ENCODE measurements around the gene BRINP3. TPM values are rescaled to one million over a fixed set of nuclear protein-coding genes. Genes with fewer than 3 reads are reported as not detected.

The BRINP3 gene
- total and polyA plus RNA-seq, 3 experiments from 2014 or later: not detected

DNA sequence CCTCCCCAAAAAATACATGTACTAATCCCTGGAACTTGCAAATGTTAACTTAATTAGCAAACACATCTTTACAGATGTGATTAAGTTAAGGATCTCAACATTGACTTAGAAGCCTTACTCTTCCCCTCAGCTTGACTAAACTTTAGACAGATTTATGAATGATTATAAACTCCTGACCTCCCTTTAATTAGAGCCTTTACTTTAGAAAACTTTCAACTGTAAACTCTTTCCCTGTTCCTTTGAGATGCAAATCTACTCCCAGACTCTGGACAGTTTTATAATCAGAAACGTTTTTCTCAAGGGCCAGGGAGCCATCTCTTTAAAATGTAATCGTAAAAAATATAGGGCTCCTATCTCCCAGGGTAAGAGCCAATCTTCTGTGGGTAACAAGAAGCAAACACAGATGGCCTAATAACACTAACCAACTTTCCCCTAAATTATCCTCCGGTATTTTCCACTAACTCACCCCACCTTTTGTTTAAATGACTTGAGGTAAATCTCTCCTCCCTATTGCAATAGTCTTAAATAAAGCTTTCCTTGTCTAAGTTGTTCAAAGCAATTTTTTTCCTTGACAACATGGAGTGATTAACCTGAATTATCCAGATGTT lies 284.1 kb downstream of the BRINP3 start:
- H3K9me3 Mint-ChIP-seq: peaks cover 6 to 40% (median 10%) of the 10 kb centered on the region in 5 donors
- Histone ChIP-seq H3K9me3 (ENCODE audit: low read length) (no peaks in the 10 kb centered on the region), H3K27ac (ENCODE audit: low read depth, low read length) (no peak overlapping the region), H3K27me3 (ENCODE audit: insufficient read depth, low read length, poor library complexity, severe bottlenecking) (no peaks in the 10 kb centered on the region), H3K4me3 (ENCODE audit: low read length) (no peak overlapping the region), H3K36me3 (ENCODE audit: insufficient read depth, low read length) (no peaks in the 10 kb centered on the region), H3K4me1 (ENCODE audit: insufficient read depth, low read length) (no peaks in the 10 kb centered on the region)
- POLR2A ChIA-PET: no interaction called here
- no peaks in the 10 kb centered on the region for H3K4me1 Mint-ChIP-seq
- H3K27ac Mint-ChIP-seq: no peak overlapping the region
- no peak overlapping the region for H3K4me3 Mint-ChIP-seq
- no peak for DNase-seq
- peaks cover 0 to 2% (median 0%) of the 10 kb centered on the region in 3 donors for H3K36me3 Mint-ChIP-seq
- CTCF ChIA-PET: no interaction called here
- H3K27me3 Mint-ChIP-seq: peaks cover 0 to 2% of the 10 kb centered on the region in 2 donors

DNA sequence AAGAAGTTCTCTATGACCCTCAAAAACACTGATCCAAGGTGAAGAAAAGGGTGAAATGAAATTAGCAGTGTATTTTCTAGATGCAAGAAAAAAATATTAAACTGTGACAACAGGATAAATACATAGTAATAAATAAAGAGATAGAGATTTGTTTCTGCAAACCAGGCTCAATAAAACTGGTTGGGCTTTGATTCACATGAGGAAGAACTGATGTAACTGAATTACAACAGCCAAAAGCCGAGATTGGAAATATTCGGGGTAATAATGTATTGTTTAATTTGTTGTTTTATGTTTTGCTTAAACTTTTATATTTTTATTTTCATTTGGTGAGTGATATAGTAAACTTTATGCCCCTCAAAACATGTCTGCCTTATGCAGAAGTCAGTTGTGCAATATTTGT lies 285.0 kb downstream of the BRINP3 start:
- Mint-ChIP-seq H3K27ac (no peak overlapping the region), H3K4me3 (no peak overlapping the region), H3K36me3 (peaks cover 0 to 2% (median 0%) of the 10 kb centered on the region in 3 donors), H3K27me3 (no peaks in the 10 kb centered on the region), H3K4me1 (no peaks in the 10 kb centered on the region), H3K9me3 (peaks cover 8 to 36% (median 8%) of the 10 kb centered on the region in 5 donors)
- Histone ChIP-seq H3K9me3 (ENCODE audit: low read length) (no peaks in the 10 kb centered on the region), H3K27ac (ENCODE audit: low read depth, low read length) (no peak overlapping the region), H3K36me3 (ENCODE audit: insufficient read depth, low read length) (no peaks in the 10 kb centered on the region), H3K4me1 (ENCODE audit: insufficient read depth, low read length) (no peaks in the 10 kb centered on the region), H3K4me3 (ENCODE audit: low read length) (no peak overlapping the region), H3K27me3 (ENCODE audit: insufficient read depth, low read length, poor library complexity, severe bottlenecking) (no peaks in the 10 kb centered on the region)
- POLR2A ChIA-PET: no interaction called here
- no peak for DNase-seq
- CTCF ChIA-PET: no interaction called here

DNA sequence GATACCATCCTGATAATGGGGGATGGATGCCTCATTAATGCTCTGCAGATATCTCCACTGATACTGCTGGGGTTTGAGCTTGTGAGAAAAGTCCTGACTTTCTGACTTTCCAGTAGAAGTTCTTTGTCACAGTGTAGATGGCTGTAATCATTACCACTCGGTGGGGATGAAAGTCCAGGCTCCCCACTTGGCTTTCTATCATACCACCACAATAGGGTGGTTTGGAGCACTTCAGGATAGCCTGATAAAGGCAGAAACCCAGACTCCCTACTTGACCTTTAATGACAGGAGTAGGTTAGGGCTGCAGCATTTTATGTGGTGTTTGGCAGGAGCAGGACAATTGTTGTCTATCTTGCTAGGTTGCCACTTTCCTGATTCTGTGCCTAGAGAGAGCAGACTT lies 294.1 kb downstream of the BRINP3 start:
- no peaks in the 10 kb centered on the region for H3K27me3 Mint-ChIP-seq
- H3K36me3 Mint-ChIP-seq: no peaks in the 10 kb centered on the region
- ChIA-PET CTCF (no interaction called here), POLR2A (no interaction called here)
- no peak overlapping the region for H3K4me3 Mint-ChIP-seq
- no peaks in the 10 kb centered on the region for H3K36me3 ChIP-seq (ENCODE audit: insufficient read depth, low read length)
- H3K4me1 Mint-ChIP-seq: no peaks in the 10 kb centered on the region
- H3K4me3 ChIP-seq (ENCODE audit: low read length): no peak overlapping the region
- H3K4me1 ChIP-seq (ENCODE audit: insufficient read depth, low read length): no peaks in the 10 kb centered on the region
- H3K9me3 ChIP-seq (ENCODE audit: low read length): no peaks in the 10 kb centered on the region
- H3K27ac Mint-ChIP-seq: no peak overlapping the region
- no peaks in the 10 kb centered on the region for H3K27me3 ChIP-seq (ENCODE audit: insufficient read depth, low read length, poor library complexity, severe bottlenecking)
- H3K9me3 Mint-ChIP-seq: peaks cover 4 to 36% (median 10%) of the 10 kb centered on the region in 5 donors
- DNase-seq: no peak
- no peak overlapping the region for H3K27ac ChIP-seq (ENCODE audit: low read depth, low read length)

DNA sequence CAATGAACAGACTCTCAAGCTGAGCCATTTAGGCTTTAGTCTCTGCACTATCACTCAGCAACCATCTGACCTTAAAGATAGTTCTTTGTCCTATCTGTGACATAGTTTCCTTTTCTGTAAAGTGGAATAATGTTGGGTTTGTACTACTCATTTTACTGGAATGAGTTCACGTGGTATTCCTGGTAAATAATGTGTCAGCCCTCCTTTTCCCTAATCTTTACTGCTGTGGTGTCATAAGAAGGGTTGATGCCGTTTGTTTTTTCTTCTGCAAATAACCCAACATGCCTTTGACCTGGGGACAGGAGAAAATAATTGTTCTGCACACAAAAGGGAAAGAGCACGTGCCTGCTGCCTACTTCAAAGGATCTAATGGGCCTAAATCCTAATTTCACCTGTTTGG lies 297.8 kb downstream of the BRINP3 start:
- no peaks in the 10 kb centered on the region for H3K4me1 Mint-ChIP-seq

DNA sequence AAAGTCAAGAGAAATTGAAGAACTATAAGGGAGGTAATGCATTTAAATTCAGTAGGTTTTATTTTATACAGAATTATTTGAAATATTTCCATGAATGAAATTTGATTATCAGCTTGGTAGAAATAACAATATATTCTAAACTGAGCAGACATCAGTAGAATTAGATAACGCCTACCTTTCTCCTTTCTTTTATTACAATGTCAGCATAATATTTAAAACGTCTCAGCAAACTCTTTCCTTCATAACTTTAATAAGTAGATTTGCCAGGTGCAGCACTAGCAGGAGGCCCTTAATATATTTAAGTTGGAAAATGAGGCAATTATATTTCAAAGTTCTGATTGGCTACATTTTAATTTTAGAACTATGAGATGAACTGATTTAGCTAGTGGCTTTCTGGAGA lies 298.8 kb downstream of the BRINP3 start:
- Mint-ChIP-seq H3K9me3 (peaks cover 2 to 45% (median 15%) of the 10 kb centered on the region in 5 donors), H3K27ac (no peak overlapping the region), H3K4me1 (no peaks in the 10 kb centered on the region), H3K4me3 (no peak overlapping the region), H3K36me3 (no peaks in the 10 kb centered on the region), H3K27me3 (no peaks in the 10 kb centered on the region)
- no peak overlapping the region for H3K4me3 ChIP-seq (ENCODE audit: low read length)
- no peaks in the 10 kb centered on the region for H3K36me3 ChIP-seq (ENCODE audit: insufficient read depth, low read length)
- POLR2A ChIA-PET: no interaction called here
- DNase-seq: no peak
- no peaks in the 10 kb centered on the region for H3K27me3 ChIP-seq (ENCODE audit: insufficient read depth, low read length, poor library complexity, severe bottlenecking)
- H3K4me1 ChIP-seq (ENCODE audit: insufficient read depth, low read length): no peaks in the 10 kb centered on the region
- CTCF ChIA-PET: no interaction called here
- no peaks in the 10 kb centered on the region for H3K9me3 ChIP-seq (ENCODE audit: low read length)
- no peak overlapping the region for H3K27ac ChIP-seq (ENCODE audit: low read depth, low read length)

More for the DNA sequence above, 297.8 kb downstream of the BRINP3 start:
- Histone ChIP-seq H3K27me3 (ENCODE audit: insufficient read depth, low read length, poor library complexity, severe bottlenecking) (no peaks in the 10 kb centered on the region), H3K9me3 (ENCODE audit: low read length) (no peaks in the 10 kb centered on the region), H3K27ac (ENCODE audit: low read depth, low read length) (no peak overlapping the region), H3K36me3 (ENCODE audit: insufficient read depth, low read length) (no peaks in the 10 kb centered on the region), H3K4me1 (ENCODE audit: insufficient read depth, low read length) (no peaks in the 10 kb centered on the region), H3K4me3 (ENCODE audit: low read length) (no peak overlapping the region)
- Mint-ChIP-seq H3K27me3 (no peaks in the 10 kb centered on the region), H3K4me3 (no peak overlapping the region), H3K9me3 (peaks cover 4 to 41% (median 15%) of the 10 kb centered on the region in 5 donors), H3K27ac (no peak overlapping the region), H3K36me3 (no peaks in the 10 kb centered on the region)
- ChIA-PET CTCF (no interaction called here), POLR2A (no interaction called here)
- no peak for DNase-seq

DNA sequence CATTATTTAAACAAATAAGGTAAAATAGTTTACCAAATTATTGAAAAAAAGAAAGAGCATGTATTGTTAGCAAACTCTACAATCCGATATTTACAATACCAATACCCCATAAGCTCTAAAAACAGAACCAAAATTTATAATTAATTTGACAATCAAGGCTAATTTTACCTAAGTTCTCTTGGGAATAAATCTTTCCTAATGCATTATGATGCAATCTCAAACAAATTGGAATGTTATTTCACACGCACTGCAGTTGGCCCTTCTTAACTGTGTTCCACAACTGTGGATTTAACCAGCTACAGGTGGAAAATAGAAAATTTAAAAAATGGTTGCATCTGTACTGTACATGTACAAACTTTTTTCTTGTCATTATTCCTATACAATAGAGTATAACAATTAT lies 300.1 kb downstream of the BRINP3 start:
- ChIA-PET POLR2A (no interaction called here), CTCF (no interaction called here)
- DNase-seq: no peak
- H3K27me3 ChIP-seq (ENCODE audit: insufficient read depth, low read length, poor library complexity, severe bottlenecking): no peaks in the 10 kb centered on the region
- no peaks in the 10 kb centered on the region for H3K4me1 Mint-ChIP-seq
- no peaks in the 10 kb centered on the region for H3K36me3 ChIP-seq (ENCODE audit: insufficient read depth, low read length)
- no peaks in the 10 kb centered on the region for H3K9me3 ChIP-seq (ENCODE audit: low read length)
- H3K36me3 Mint-ChIP-seq: no peaks in the 10 kb centered on the region
- H3K27ac ChIP-seq (ENCODE audit: low read depth, low read length): no peak overlapping the region
- no peak overlapping the region for H3K4me3 Mint-ChIP-seq
- H3K4me1 ChIP-seq (ENCODE audit: insufficient read depth, low read length): no peaks in the 10 kb centered on the region
- H3K27ac Mint-ChIP-seq: no peak overlapping the region
- no peak overlapping the region for H3K4me3 ChIP-seq (ENCODE audit: low read length)
- H3K9me3 Mint-ChIP-seq: peaks cover 2 to 39% (median 11%) of the 10 kb centered on the region in 5 donors
- H3K27me3 Mint-ChIP-seq: no peaks in the 10 kb centered on the region

DNA sequence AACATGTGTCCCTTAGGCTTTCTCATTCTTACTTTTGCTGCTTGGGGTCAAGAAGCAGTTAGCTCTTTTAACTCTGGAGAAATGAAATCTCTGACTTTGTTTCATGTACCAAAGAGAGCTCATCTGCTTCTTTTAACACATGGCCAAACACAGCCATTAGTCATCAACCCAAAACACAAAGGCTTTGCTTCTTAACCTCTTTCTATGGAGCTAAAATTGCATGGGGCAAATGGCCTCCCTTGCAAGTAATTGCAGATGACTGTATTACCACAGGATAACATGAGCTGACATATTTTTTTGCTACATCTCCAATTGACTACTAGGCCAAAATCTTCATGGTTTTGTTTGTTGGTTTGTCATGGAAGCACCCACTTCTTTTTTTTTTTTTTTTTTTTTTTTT lies 300.9 kb downstream of the BRINP3 start:
- no peak overlapping the region for H3K27ac ChIP-seq (ENCODE audit: low read depth, low read length)
- no peaks in the 10 kb centered on the region for H3K4me1 ChIP-seq (ENCODE audit: insufficient read depth, low read length)
- Mint-ChIP-seq H3K4me3 (no peak overlapping the region), H3K9me3 (peaks cover 2 to 32% (median 9%) of the 10 kb centered on the region in 5 donors), H3K4me1 (no peaks in the 10 kb centered on the region), H3K36me3 (no peaks in the 10 kb centered on the region), H3K27ac (no peak overlapping the region), H3K27me3 (no peaks in the 10 kb centered on the region)
- ChIA-PET CTCF (no interaction called here), POLR2A (no interaction called here)
- no peaks in the 10 kb centered on the region for H3K36me3 ChIP-seq (ENCODE audit: insufficient read depth, low read length)
- DNase-seq: no peak
- no peak overlapping the region for H3K4me3 ChIP-seq (ENCODE audit: low read length)
- H3K27me3 ChIP-seq (ENCODE audit: insufficient read depth, low read length, poor library complexity, severe bottlenecking): no peaks in the 10 kb centered on the region
- no peaks in the 10 kb centered on the region for H3K9me3 ChIP-seq (ENCODE audit: low read length)

DNA sequence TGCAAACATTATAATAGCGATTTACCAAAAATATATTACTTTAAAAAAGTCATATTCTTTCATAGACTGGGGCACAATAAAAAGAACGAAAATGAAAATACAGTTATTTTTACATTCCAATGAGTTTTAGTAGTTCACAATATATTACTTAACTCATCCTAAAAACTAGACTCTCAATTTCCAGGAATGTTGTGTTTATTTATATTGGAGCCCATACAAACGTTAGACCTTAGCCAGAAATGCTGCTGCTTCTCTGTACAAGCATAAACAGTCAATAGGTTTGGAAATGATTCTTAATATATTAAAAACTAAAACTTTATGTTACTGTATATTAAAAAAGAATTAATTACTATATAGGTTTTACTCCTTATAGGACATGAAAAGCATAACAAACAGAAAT lies 302.3 kb downstream of the BRINP3 start:
- POLR2A ChIA-PET: no interaction called here
- H3K36me3 Mint-ChIP-seq: peaks cover 0 to 2% (median 0%) of the 10 kb centered on the region in 3 donors
- H3K27ac Mint-ChIP-seq: no peak overlapping the region
- no peak overlapping the region for H3K27ac ChIP-seq (ENCODE audit: low read depth, low read length)
- no peak overlapping the region for H3K4me3 ChIP-seq (ENCODE audit: low read length)
- no peak overlapping the region for H3K4me3 Mint-ChIP-seq
- CTCF ChIA-PET: no interaction called here
- no peaks in the 10 kb centered on the region for H3K4me1 Mint-ChIP-seq
- H3K27me3 ChIP-seq (ENCODE audit: insufficient read depth, low read length, poor library complexity, severe bottlenecking): no peaks in the 10 kb centered on the region
- H3K9me3 ChIP-seq (ENCODE audit: low read length): no peaks in the 10 kb centered on the region
- no peaks in the 10 kb centered on the region for H3K36me3 ChIP-seq (ENCODE audit: insufficient read depth, low read length)
- no peak for DNase-seq
- no peaks in the 10 kb centered on the region for H3K27me3 Mint-ChIP-seq
- H3K4me1 ChIP-seq (ENCODE audit: insufficient read depth, low read length): no peaks in the 10 kb centered on the region
- peaks cover 2 to 32% (median 8%) of the 10 kb centered on the region in 5 donors for H3K9me3 Mint-ChIP-seq
